Left cardiac atrium (tissue), 4 donors: ENCODE data around the gene POLR2C. TPM values are rescaled to one million over a fixed set of nuclear protein-coding genes. Genes with fewer than 3 reads are reported as not detected.

Source experiments
- ATAC-seq, 2 donors: fragments of 200-7000 bp; cut with Tn5 transposase; one replicate each; pipeline ENCODE4 v1.9.1; 2020; ENCODE audit warnings: mild to moderate bottlenecking in 2 of 2, moderate library complexity in 2 of 2
- DNase-seq: peaks from one replicate; pipeline ENCODE4 v3.0.0-alpha.2; 2020
- intact Hi-C, 2 donors: fragments of 100-400 bp; cut with DNase I; formaldehyde crosslinking; loops; one replicate each; pipeline versions ENCODE4 v1.14.1 to v1.15.1; 2022 to 2023
- total RNA-seq, 2 donors: library from RNA; stranded (reverse); fragmentation: NEBNext Ultra II Directional; extraction: Animal tissue kit (Norgen Biotek cat#: 25700); gene quantifications; one replicate each; pipeline ENCODE4 v1.2.1, GENCODE V29; 2021
- donor health status: DM: no; HTN: yes; CAD: no.
- donor health status: DM: no; HTN: yes; CAD: no; lungs with severe emphysema.
- donor health status: DM: yes; HTN: yes; CAD: no.
- donor health status: Dilated cardiomyopathy.

Gene POLR2C
- total RNA-seq, 2 donors from 2014 or later: 33.2 to 41.9 TPM

DNA sequence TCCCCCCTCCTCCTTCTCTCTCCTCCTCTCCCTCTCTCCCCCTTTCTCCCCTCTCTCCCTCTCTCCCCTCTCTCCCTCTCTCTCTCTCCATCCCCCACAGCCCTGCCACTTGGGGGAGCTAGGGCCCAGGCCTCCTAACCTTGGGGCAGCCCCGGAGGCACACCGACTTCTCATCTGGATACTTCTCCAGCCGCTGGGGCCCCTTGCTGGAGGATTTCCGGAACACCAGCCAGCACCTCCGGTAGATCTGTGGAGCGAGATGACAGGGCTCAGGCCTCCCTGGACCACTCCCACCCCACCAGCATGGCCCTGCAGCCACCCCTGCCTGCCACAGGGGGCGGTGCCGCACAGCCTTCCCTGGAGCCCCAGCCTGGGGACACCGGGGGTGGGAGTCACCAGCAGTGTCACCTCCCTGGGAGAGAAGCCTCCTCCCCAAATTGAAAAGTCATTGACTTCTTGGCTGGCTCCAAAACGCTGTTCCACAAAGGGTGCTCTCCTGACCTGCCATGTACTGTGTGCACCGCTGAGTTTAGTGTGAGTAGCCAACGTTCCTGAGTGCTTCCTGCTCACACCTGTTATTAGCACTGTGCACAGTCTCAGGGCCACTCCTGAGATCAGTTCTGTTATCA is 13.3 kb downstream of the POLR2C start:
- intact Hi-C loops: no loop called here
- ATAC-seq (peak in 1 of 2 donors; percentile 39), DNase-seq (peak; percentile 58)

DNA sequence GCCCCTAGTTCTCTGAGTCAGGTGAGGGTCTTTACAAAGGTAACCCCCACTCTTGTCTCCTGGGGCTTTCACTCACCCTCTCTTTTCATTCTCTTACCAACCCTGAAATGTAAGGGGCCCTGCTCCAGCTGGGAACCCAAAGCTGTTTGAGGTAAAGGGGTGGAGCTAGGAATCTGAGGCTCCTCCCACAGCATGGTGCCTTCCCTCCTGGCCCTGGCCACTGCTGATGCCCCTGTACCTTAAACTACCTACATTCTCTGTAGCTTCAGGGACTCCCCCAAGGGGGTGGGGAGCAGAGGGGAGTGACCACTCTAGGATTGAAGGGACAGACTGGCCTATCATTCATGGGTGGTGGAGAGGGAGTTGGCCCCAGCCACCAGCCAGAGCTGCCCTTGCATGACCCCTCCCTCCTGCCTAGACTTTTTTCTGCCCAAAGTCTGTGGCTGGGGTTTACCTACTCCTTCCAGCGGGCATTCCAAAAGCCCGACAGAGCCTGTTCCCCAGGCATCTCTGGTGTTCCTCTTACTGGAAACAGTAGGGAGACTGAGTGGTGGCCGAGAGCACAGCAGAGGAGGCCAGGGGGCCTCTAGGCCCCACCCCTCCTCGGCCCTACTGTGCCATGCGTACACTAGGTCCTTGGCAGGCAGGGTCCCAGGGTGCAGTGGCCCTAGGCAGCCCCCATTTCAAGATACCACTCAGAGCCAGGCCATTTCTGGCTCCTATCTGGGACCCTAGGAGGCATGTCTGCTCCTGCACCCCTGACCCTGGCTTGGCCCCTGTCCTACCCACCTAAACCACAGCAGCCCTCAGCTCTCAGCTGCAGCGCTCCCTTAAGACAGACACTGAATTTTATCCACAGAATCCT is 14.3 kb downstream of the POLR2C start:
- DNase-seq (no peak), ATAC-seq (no peak)
- intact Hi-C loops: no loop called here

DNA sequence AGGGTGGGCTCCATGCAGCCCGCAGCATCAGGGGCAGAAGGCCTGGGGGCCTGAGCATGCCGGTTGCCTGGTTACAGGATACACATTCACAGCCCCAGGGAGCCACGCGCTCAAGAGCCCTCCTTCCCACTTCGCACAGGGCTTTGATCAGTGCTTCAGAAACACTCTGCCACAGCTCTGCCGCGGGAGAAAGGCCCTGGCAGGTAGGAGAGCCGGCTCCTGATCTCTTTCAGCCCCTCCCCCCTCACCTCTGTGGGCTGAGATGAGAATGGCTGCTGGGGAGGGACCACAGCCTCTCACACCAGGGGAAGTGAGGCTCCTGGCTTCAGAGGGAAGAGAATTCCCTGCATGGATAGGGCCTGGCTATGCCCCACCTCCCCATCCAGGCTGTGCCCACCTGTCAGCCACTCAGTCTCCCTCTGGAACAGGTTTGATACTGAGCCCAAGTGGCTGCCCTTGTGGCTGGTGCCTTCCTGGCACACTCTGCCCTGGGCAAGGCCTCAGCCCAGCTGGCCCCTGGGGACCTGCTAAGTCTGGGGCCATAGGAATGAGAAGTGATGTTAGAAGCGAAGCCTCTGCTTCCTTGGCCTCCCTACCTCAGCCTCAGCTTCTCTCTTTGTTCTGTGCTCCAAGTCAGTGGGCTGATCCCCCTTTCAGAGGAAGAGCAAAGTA is 15.2 kb downstream of the POLR2C start:
- ATAC-seq (no peak), DNase-seq (no peak)
- intact Hi-C loops: no loop called here

DNA sequence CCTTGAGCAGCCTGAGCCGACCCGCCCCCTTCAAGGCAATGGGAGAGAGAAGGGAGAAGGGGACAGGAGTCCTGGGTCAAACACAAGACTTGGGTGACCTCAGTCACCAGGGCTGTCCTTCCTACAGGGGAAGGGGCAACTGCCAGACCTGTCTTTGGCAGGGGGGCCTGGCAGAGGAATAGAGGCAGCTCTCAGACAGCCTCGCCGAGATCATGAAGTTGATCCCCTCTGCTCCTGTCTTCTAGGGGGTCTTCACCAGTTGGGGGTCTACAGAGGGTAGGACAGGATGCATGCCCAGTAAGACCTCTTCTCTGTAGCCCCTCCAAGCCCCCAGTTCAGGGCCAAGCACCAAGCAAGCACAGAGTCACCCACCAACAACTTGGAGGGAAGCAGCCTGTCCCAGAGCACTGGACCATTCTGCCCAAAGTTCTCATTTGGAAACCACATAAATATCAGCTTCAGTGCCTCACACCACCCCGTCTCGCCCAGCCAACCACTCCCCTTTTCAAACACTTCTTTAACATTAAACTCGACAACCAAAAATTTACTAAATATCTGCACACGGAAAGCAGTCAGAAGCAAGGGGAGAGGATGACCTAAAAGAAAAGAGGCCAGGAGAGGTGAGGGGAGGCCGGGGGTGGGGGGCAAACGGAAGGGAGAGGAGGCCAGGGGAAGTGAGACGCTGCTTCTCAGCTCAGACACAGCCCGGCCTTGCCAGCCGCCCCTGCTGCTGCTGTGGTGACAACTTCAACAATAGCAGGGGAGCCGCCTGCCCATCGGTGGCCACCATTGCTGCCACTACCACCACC is 16.1 kb downstream of the POLR2C start:
- ATAC-seq (no peak), DNase-seq (no peak)
- intact Hi-C loops: no loop called here

DNA sequence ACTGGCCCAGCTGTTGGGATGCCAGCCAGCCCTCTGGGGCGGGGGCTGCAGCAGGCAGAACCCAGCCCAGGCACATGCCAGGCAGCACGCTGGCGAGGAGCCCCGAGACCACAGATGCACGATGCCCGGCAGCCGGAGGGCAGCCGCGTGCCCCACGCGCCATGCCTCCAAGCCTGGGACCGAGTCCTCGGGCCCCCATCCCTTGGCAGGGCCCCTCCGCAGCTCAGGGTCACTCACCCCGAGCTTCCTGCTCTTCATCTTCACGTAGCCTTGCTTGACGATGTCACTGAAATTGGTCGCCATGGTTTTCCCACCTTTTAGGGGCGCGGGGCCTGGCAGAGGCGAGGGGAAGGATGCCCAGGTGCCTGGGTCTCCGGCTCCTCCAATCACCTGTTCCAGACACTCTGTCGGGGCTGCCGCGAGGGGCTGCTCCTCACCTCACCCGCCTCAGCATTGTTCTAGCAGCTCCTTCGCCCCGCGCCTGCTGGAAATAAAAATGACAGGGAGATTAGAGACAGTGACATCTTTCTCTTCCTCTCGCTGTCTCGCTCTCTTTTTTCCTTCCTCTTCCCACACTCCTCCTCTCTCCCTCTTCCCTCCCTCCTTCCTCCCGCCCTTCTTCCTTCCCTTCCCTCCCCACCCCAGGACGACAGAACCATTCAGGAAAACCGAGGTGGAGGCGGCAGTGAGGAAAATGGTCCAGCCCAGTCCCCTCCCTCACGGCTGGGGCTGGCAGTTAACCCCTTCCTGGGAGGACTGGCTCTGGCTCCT is 16.9 kb downstream of the POLR2C start:
- ATAC-seq: peak; percentile 51 to 80
- peak; percentile 55 for DNase-seq
- intact Hi-C loops: no loop called here

DNA sequence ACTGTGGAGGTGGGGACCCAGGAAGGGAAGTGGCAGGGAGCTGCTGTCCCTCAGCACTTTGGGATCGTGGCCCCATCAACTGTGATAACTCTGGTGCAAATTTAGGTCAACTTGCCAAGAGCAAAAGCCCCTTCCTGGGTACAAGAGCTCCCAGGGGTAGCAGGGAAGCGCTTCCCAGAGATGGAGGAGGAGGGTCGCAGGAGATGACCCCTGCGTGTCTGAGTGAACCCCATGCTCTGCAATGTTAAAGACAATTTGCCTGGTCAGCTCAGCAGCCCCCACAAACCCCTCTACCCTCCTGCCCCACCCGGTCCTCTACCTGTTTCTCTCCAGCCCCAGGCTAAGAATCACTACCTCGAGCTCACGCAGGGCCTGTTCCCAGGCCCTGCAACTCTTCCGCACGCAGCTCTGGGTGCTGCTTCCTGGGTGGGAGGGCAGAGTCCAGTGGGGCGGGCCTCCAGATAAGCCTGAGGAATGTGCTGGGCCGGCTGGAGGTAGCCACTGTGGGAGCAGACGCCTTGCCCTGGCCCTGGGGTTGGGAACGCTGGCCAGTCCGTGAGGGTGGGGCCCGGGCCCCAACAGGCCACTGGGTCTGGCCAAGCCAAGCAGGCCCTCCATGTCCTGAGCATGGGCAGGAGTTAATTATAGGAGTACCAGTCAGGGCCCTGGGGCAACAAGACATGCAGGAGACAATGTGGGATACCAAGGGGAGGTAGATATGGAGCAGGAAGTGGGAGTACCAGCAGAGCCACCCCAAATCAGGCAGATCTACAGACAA is 17.7 kb downstream of the POLR2C start:
- peak; percentile 72 for DNase-seq
- intact Hi-C loops: no loop called here
- peak; percentile 73 to 84 for ATAC-seq

DNA sequence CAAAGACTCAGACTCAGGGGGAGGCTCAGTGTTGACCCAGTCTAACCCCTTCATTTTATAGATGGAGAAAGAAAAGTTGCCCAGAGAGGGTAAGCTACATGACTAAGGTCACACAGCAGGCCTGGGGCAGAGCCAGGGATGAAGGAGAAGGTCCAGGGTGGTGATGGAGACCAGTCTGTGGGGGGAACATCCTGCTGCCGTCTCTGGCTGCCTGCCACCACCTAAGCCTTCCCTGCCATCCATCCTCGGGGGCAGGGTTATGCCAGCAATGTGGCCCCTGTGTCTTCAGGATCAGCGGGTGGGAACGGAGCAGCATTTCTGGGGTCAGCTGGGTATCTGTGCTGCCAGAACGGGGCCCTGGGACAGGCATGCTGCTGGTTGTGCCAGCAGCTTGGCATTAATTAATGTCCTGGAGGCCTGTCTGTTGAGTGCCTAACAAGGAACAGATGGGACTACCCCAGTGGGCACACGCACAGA is 18.3 kb downstream of the POLR2C start:
- intact Hi-C loops: no loop called here
- DNase-seq: no peak
- ATAC-seq: no peak

DNA sequence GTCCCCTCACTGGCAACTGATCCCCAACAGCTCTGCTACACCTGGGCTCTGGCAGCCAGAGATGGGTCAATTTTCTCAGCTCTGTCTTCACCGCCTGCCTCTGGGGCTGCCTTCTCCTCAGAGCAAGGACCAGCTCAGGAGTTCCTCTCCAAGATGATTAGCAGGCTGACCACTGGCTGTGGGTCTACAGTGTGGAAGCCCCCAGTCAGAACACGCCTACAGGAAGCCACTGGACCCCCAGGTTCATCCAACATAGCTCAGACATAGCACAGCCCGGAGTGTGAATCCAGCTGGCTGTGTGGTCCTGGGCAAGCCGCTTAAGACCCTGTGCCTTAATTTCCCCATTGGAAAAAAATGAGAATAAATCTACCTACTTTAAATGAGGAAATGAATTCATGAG is 18.9 kb downstream of the POLR2C start:
- DNase-seq: no peak

DNA sequence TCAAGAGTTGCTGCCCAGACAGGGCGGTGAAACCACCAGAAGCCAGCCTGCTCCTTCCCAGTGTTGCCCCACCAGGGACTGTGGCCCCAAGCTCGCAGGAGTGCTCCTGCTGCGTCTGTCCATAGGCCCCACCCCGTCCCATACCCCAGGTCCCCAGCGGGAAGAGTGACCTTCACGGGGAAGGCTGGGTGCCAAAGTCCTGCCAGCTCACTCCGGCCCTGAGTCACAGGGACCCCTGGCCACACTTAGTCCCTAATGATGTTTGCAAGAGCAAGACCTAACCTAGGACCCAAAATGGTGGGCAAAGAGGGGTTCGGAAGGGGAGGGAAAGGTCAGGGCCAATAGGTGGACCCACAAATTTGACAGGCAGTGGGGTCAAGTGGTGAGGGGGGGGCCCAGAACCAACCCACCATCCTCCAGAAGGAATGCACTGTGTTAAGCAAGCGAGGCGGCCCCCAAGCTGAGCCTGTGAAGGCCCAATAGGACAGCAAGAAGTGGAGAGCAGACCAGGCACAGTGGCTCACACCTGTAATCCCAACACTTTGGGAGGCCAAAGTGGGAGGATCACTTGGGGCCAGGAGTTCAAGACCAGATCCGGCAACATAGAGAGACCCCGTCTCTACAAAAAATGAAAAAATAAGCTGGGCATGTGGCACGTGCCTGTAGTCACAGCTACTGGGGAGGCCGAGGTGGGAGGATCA is 20.5 kb downstream of the POLR2C start:
- intact Hi-C loops: no loop called here
- ATAC-seq (no peak), DNase-seq (no peak)

More for the DNA sequence above, 18.9 kb downstream of the POLR2C start:
- intact Hi-C loops: no loop called here
- ATAC-seq: no peak

DNA sequence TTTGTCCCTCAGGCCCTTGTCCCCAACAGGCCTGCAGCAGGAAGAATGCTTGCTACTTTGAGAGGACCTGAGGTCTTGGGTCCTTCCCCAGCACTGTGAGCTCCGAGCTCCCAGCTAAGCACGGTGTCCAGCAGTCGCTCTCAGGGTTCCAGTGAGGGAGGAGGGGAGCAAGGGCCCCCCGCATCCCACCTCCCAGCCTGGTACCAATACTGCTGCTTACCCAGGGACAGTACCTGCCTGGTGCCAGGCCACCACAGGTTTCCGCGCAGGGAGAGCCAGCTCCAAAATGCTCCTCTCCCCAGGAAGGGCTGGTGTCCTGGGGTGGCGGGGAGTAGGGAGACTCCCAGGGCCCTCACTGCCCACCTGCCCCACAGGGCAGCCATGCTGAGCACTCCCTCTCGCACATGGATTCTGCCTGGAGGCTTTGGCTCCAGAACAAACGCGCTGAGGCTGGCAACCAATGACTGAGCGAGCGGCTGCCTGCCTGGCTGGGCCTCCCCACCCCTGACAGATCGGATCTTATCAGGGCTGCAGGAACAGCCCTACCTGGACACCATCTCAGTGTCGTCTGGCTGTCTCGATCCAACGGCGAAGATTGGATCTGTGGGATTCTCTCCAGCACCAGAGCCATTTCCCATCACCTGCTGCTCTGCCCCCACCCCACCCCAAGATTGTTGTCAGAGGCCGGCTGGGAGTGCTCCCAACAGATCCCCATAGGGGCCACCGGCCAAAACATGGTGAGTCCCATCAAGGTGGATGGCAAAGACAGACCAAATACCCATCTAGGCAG is 21.4 kb downstream of the POLR2C start:
- DNase-seq (no peak), ATAC-seq (no peak)
- intact Hi-C loops: no loop called here

DNA sequence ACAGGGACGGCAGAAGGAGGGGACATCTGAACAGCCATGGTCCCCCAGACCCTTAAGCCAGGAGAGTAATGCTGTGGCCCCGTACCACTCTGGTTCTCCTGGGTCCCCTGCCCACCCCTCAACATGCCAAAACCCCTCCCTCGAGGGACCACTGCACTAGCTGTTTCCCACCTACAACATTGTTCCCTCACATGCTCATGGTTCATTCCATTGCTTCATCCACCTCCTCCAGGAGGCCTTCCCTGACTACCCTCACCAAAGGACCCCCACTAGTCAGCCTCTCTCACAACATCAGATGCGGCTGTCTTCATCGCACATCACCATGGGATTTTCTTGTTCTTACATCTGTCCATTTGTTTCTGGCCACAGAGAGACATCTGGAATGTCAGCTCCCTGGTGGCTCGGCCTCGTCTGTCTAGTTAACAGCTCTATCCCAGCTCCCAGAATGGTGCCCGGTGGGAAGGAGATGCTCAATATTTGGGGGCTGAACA is 22.1 kb downstream of the POLR2C start:
- DNase-seq (no peak), ATAC-seq (no peak)
- intact Hi-C loops: no loop called here

DNA sequence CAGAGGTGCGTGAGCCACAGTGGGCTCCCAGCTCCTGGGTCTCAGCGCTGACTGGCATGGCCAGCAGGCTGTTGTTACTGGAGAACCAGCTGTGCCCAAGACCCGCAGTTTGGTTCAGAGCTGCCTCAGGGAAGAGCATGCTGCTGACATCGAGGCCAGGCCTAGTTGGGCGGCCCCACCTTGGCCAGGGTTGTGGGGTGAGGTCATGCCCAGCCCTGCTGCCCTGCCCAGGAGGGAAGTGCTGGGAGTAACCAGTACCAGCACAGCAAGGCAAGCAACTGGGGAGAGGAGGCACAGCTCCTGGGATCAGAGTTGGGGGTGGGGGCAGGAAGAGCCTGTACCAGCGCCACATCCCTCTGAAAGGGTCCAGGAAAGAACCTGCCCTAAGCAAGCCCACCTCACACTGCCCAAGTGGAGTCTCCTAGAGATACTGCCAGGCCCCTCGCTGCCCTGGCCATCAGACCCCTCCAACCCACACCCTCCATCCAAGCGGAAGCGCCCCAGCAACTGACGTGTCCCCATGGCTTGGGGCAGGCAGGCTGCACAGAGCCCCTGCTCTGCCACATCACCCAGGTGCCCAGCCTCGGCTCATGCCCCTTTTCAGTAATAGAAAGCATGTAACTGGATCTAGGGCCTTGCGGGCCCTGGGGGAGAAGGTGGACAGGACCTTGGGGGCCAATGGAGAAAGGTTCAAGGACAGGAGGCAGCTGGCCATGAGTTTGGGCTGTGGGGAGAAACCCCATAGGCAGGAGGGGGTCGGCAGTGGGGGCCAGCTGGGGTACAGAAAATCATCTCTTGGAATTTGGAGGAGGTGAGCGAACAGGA is 22.8 kb downstream of the POLR2C start:
- intact Hi-C loops: no loop called here
- peak in 1 of 2 donors; percentile 38 for ATAC-seq
- DNase-seq: no peak

DNA sequence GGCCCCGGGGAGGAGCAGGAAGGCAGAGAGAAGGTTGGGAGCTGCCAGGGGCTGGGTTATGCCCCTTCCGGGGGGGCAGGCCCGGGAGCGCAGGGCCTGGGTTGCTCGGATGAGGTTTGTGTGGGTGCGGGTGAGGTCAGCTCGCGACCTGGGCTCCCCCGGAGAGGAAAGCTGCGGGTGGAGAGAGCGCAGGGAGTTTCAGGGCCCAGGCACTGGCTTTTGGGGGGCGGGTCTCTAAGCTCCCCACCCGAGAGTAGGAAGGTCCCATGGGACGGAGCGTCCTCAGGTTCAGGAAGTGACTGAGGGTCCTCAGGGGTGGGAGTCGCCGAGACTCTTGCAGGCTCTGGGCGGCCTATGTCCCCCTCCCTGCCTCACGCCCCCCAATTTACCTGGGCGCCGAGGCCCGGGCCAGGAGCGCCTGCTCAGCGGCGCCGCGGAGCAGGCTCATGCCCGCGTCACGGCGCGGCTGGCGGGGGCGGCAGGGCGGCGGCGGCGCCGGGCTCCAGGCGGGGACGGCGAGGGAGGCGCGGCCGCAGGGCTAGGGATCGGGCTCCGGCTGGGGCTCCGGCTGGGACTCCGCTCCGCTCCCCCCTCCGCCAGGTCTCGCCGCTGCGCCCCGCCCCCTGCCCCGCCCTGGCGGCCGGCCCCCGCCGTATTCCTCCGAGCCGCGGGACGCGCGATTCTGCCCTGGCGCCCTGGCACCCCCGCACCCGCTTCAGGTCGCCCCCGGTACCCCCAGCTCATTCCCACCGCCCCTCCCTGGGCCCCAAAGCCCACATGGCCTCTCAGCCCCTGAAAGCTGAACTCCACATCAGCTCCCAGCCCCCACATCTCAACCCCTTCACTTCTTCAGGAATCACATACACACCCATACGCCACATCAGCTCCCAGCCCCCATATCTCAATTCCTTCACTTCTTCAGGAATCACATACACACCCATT is 23.7 kb downstream of the POLR2C start, which contains the start of gene DOK4:
Gene DOK4 (minus strand): TSS at position 578 of the 942 bp plus-strand sequence. CDS start 6,986 bp downstream, outside the sequence.
- ATAC-seq: peak; percentile 95 to 99
- DNase-seq: peak; percentile 88
- intact Hi-C loops: no loop called here
